IPS-18a (cell line): ENCODE measurements around the gene RNF19B.

Experiments
- H3K27ac ChIP-seq: one replicate; pipeline ENCODE4 v1.5.1; 2013; ENCODE audit warnings: low read length
- H3K27me3 ChIP-seq: one replicate; pipeline ENCODE4 v1.6.1; 2013; ENCODE audit warnings: mild to moderate bottlenecking, low read length; ENCODE audit not compliant: control insufficient read depth, insufficient read depth
- H3K36me3 ChIP-seq: one replicate; pipeline ENCODE4 v1.6.1; 2013; ENCODE audit warnings: low read depth, low read length; ENCODE audit not compliant: control insufficient read depth
- H3K4me1 ChIP-seq: one replicate; pipeline ENCODE4 v1.6.1; 2013; ENCODE audit warnings: low read depth, low read length; ENCODE audit not compliant: control insufficient read depth
- H3K4me3 ChIP-seq: one replicate; pipeline ENCODE4 v1.5.1; 2013; ENCODE audit warnings: low read length
- H3K9ac ChIP-seq: one replicate; pipeline ENCODE4 v1.6.1; 2013; ENCODE audit warnings: mild to moderate bottlenecking, low read length, moderate library complexity
- H3K9me3 ChIP-seq: one replicate; pipeline ENCODE4 v1.6.1; 2013; ENCODE audit warnings: low read depth, low read length; ENCODE audit not compliant: control insufficient read depth

The RNF19B gene

GRCh38 chr1:32990887-32991286, 26.3 kb upstream of the RNF19B start:
- no peaks in the 10 kb centered on the region for H3K9me3 ChIP-seq
- peaks cover 20% of the 10 kb centered on the region for H3K4me1 ChIP-seq
- H3K36me3 ChIP-seq: no peaks in the 10 kb centered on the region
- H3K4me3 ChIP-seq: no peak overlapping the region
- no peak overlapping the region for H3K9ac ChIP-seq
- H3K27ac ChIP-seq: no peak overlapping the region
- H3K27me3 ChIP-seq: no peaks in the 10 kb centered on the region

GRCh38 chr1:32989160-32990050, 24.8 kb upstream of the RNF19B start:
- Histone ChIP-seq H3K9ac (no peak overlapping the region), H3K9me3 (no peaks in the 10 kb centered on the region), H3K36me3 (no peaks in the 10 kb centered on the region), H3K27me3 (no peaks in the 10 kb centered on the region), H3K27ac (no peak overlapping the region), H3K4me1 (peaks cover 25% of the 10 kb centered on the region), H3K4me3 (no peak overlapping the region)

GRCh38 chr1:32988665-32989064, 24.1 kb upstream of the RNF19B start:
- H3K27me3 ChIP-seq: no peaks in the 10 kb centered on the region
- no peaks in the 10 kb centered on the region for H3K9me3 ChIP-seq
- H3K27ac ChIP-seq: no peak overlapping the region
- H3K4me1 ChIP-seq: peaks cover 25% of the 10 kb centered on the region
- H3K9ac ChIP-seq: no peak overlapping the region
- no peak overlapping the region for H3K4me3 ChIP-seq
- no peaks in the 10 kb centered on the region for H3K36me3 ChIP-seq

DNA sequence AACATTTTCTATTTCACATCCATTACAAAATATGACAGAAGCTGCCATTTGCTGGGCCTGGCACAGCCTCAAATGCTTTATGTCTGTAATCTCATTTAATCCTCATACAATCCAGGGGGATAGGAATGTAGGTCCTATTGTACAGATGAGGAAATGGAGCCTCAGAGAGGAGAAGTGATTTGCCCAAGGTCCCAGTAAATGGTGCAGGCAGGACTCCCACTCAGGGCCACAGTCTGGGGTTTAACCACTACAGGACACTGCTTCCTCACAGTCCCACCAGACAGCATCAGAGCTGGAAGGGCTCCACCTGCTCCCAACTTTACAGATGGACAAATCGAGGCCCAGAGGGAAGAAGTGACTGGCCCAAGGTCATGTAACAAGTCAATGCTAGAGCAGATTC, 20.6 kb upstream of the RNF19B start:
- Histone ChIP-seq H3K4me1 (peaks cover 18% of the 10 kb centered on the region), H3K9ac (no peak overlapping the region), H3K27ac (no peak overlapping the region), H3K36me3 (no peaks in the 10 kb centered on the region), H3K4me3 (no peak overlapping the region), H3K27me3 (peaks cover 1% of the 10 kb centered on the region), H3K9me3 (no peaks in the 10 kb centered on the region)

DNA sequence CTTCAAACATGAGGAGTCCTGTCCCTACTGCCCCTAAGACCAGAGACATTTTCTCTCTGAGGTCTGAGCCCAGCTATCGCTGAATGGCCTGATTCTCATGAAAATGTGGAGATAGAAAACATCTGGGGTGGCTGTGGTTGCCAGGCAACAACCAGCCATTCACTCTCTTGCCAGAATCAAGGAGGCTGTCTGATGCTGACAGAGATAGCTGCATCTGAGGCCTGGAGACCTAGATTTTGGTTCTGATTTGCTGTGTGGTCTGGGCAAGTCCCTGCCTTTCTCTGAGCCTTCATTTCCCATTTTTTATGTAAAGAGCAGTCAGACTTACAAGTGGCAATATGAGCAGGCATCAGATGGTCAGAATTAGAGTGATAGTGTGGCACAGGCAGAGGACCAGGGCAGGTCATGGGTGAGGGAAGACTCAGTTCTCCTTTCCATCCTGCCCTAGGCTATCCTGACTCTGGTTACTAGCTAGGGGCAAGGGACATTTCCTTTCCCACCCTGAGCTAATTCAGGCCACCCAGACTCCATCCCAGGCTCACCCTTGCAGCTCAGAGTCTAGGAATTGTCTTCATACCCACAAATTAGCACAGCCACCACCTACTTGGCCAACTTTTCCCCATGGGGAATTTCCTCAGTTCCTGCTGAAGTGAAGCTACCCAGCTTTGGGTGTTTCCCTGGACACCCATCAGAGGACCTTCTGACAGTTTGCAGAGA, 20.0 kb upstream of the RNF19B start:
- peaks cover 24% of the 10 kb centered on the region for H3K4me1 ChIP-seq
- H3K27ac ChIP-seq: peak overlapping the region; percentile 32
- H3K36me3 ChIP-seq: no peaks in the 10 kb centered on the region
- no peak overlapping the region for H3K4me3 ChIP-seq
- H3K27me3 ChIP-seq: peaks cover 6% of the 10 kb centered on the region
- no peak overlapping the region for H3K9ac ChIP-seq
- no peaks in the 10 kb centered on the region for H3K9me3 ChIP-seq

DNA sequence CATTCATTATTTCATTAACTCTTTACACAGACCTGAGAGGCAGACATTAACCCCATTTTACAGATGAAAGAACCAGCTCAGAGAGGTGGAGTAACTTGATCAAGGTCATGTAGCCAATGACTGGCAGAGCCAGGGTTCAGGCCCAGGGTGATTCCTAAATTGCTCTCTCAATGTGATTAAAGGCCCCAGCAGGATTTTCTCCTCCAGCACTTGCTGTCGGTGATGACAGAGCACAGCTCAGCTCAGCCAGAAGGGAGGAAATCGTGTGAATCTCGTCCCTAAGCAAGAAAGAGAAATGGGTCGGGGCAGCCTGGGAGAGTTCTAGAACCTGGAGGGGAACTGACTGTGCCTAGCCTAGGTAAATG, 19.5 kb upstream of the RNF19B start:
- Histone ChIP-seq H3K9me3 (no peaks in the 10 kb centered on the region), H3K27ac (peak overlapping the region; percentile 32), H3K27me3 (peaks cover 6% of the 10 kb centered on the region), H3K36me3 (no peaks in the 10 kb centered on the region), H3K4me1 (peaks cover 19% of the 10 kb centered on the region), H3K9ac (no peak overlapping the region), H3K4me3 (no peak overlapping the region)

- Histone ChIP-seq H3K36me3 (no peaks in the 10 kb centered on the region), H3K9me3 (no peaks in the 10 kb centered on the region), H3K9ac (no peak overlapping the region), H3K4me3 (no peak overlapping the region), H3K4me1 (peaks cover 18% of the 10 kb centered on the region), H3K27me3 (peaks cover 6% of the 10 kb centered on the region), H3K27ac (no peak overlapping the region)
Observed at GRCh38 chr1:32983020-32983419, 18.4 kb upstream of the RNF19B start.

GRCh38 chr1:32981003-32981901, 16.6 kb upstream of the RNF19B start:
- H3K36me3 ChIP-seq: no peaks in the 10 kb centered on the region
- H3K27ac ChIP-seq: no peak overlapping the region
- H3K9me3 ChIP-seq: no peaks in the 10 kb centered on the region
- no peak overlapping the region for H3K9ac ChIP-seq
- peaks cover 6% of the 10 kb centered on the region for H3K27me3 ChIP-seq
- peaks cover 18% of the 10 kb centered on the region for H3K4me1 ChIP-seq
- H3K4me3 ChIP-seq: no peak overlapping the region

DNA sequence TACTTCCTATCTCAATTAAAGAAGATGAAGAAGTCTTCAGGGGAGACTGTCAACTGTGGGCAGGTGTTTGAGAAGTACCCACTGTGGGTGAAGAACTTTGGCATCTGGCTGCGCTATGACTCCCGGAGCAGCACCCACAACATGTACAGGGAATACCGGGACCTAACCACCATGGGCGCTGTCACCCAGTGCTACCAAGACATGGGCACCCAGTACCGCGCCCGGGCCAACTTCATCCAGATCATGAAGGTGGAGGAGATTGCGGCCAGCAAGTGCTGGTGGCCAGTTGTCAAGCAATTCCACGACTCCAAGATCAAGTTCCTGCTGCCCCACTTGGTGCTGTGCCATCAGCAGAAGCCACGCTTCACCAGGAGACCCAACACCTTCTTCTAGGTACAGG, 15.5 kb upstream of the RNF19B start:
- Histone ChIP-seq H3K27me3 (peaks cover 6% of the 10 kb centered on the region), H3K36me3 (no peaks in the 10 kb centered on the region), H3K4me1 (peaks cover 18% of the 10 kb centered on the region), H3K9ac (no peak overlapping the region), H3K9me3 (no peaks in the 10 kb centered on the region), H3K27ac (no peak overlapping the region), H3K4me3 (no peak overlapping the region)

DNA sequence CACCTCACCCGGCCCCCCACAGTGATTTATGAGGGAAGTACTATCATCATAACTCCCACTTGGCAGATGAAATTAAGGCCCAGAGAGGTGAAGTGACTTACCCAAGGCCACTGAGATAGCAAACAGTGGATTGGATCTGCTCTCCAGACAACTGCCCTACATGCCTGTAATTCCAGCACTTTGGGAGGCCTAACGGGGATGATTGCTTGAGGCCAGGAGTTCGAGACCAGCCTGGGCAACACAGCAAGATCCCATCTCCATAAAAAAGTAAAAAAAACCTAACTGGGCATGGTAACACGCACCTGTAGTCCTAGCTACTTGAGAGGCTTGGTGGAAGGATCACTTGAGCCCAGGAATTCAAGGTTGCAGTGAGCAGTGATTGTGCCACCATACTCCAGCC, 14.2 kb upstream of the RNF19B start:
- Histone ChIP-seq H3K27me3 (peaks cover 6% of the 10 kb centered on the region), H3K36me3 (no peaks in the 10 kb centered on the region), H3K4me1 (peaks cover 13% of the 10 kb centered on the region), H3K9me3 (no peaks in the 10 kb centered on the region), H3K9ac (no peak overlapping the region), H3K27ac (no peak overlapping the region), H3K4me3 (no peak overlapping the region)

- Histone ChIP-seq H3K4me3 (no peak overlapping the region), H3K9ac (no peak overlapping the region), H3K27me3 (peaks cover 8% of the 10 kb centered on the region), H3K4me1 (peaks cover 13% of the 10 kb centered on the region), H3K27ac (no peak overlapping the region), H3K36me3 (no peaks in the 10 kb centered on the region), H3K9me3 (no peaks in the 10 kb centered on the region)
Observed at GRCh38 chr1:32977546-32978087, 13.0 kb upstream of the RNF19B start.
